ENCODE measurements around the gene PSMG2. TPM values are rescaled to one million over a fixed set of nuclear protein-coding genes. Genes with fewer than 3 reads are reported as not detected.

The PSMG2 gene
- total and polyA plus RNA-seq, 9 of the 15 experiments (the other 6 are each of a cell fraction or from before 2014, with no cell fraction given): 59.9 to 271 (median 111) TPM

- Histone ChIP-seq H4K20me1 (replicated peaks; ENCODE audit: control insufficient read depth, insufficient read depth, low read length) (no peaks in the 10 kb centered on the region), H3K4me2 (ENCODE audit: insufficient read depth, low read length) (no peak overlapping the region), H3K9me3 (replicated peaks; ENCODE audit: control insufficient read depth, insufficient read depth, low read depth, low read length) (peaks cover 3% of the 10 kb centered on the region), H3K9me1 (ENCODE audit: control insufficient read depth, insufficient read depth, low read length) (no peaks in the 10 kb centered on the region), H2AFZ (ENCODE audit: low read depth, low read length) (no peak overlapping the region; the same call in 1 of the 2 replicates), H3K4me1 (replicated peaks in 1 of 2; ENCODE audit: control insufficient read depth in 2 of 2, insufficient read depth in 2 of 2, low read length in 2 of 2) (peaks cover 0 to 7% of the 10 kb centered on the region in 2 experiments; a peak in 2 of 5 replicates), H3K27me3 (ENCODE audit: control insufficient read depth in 2 of 2, insufficient read depth in 2 of 2, low read length in 2 of 2) (no peaks in the 10 kb centered on the region), H3K27ac (ENCODE audit: extremely low read depth, low read depth, low read length) (no peak overlapping the region), H3K4me3 (no peak overlapping the region), H3K36me3 (ENCODE audit: control insufficient read depth, insufficient read depth, low read length) (no peaks in the 10 kb centered on the region), H3K79me2 (ENCODE audit: control insufficient read depth, insufficient read depth, low read length) (no peaks in the 10 kb centered on the region), H3K9ac (ENCODE audit: insufficient read depth in 1 of 2, low read depth in 2 of 2, low read length in 2 of 2) (no peak overlapping the region)
- 59% methylated on average over 5 of the region's 5 CpGs for WGBS (ENCODE audit: insufficient coverage, low coverage, missing lambda C conversion rate)
- ATAC-seq: no peak
- POLR2A ChIA-PET: interaction anchor here (0.6 kb wide), 1 partner anchor 218 kb away, joined by 4 read pairs; the partner anchor contains the start of gene CEP192
- CTCF ChIA-PET (ENCODE audit: low intra/inter-chr PET ratio): no interaction called here
- no peak for DNase-seq (ENCODE audit: extremely low read depth in 1 of 4, low spot score in 3 of 4)
- in situ Hi-C loops (cut with MboI) (no loop called here), intact Hi-C loops (cut with micrococcal nuclease) (no loop called here)
- no TSS peak for BruUV-seq (replicated peaks)
- FAIRE-seq: peak; percentile 49
- TF ChIP-seq MYBL2 (IDR thresholded peaks at IDR 0.05; ENCODE audit: low read depth) (no peak), MYBL2 (CRISPR knock-in tag; IDR thresholded peaks at IDR 0.05; ENCODE audit: borderline replicate concordance) (no peak), ID3 (CRISPR knock-in tag; IDR thresholded peaks at IDR 0.05) (no peak), ID3 (tag; IDR thresholded peaks at IDR 0.05) (no peak), CC2D1A (IDR thresholded peaks at IDR 0.05) (no peak), ZNF507 (tag; conservative IDR thresholded peaks at IDR 0.05) (no peak), ZNF24 (IDR thresholded peaks at IDR 0.05) (no peak), ZFP30 (CRISPR knock-in tag; IDR thresholded peaks at IDR 0.05; ENCODE audit: borderline replicate concordance) (no peak), ZNF584 (CRISPR knock-in tag; IDR thresholded peaks at IDR 0.05; ENCODE audit: low read depth) (no peak), RFX7 (CRISPR knock-in tag; IDR thresholded peaks at IDR 0.05) (no peak), ZNF445 (CRISPR knock-in tag; IDR thresholded peaks at IDR 0.05; ENCODE audit: low read depth) (no peak), SIN3B (IDR thresholded peaks at IDR 0.05; ENCODE audit: low read depth) (no peak), ETV5 (CRISPR knock-in tag; IDR thresholded peaks at IDR 0.05; ENCODE audit: low read depth) (no peak), ZSCAN29 (IDR thresholded peaks at IDR 0.05) (no peak), NEUROD1 (IDR thresholded peaks at IDR 0.05; ENCODE audit: borderline replicate concordance, low read depth, low read length, partially characterized antibody) (no peak), ZNF785 (CRISPR knock-in tag; IDR thresholded peaks at IDR 0.05) (no peak), ETS2 (tag; IDR thresholded peaks at IDR 0.05; ENCODE audit: borderline replicate concordance, poor library complexity, severe bottlenecking) (no peak), HSF4 (CRISPR knock-in tag; IDR thresholded peaks at IDR 0.05; ENCODE audit: borderline replicate concordance) (no peak)
- TF ChIP-seq, protein P1, sequence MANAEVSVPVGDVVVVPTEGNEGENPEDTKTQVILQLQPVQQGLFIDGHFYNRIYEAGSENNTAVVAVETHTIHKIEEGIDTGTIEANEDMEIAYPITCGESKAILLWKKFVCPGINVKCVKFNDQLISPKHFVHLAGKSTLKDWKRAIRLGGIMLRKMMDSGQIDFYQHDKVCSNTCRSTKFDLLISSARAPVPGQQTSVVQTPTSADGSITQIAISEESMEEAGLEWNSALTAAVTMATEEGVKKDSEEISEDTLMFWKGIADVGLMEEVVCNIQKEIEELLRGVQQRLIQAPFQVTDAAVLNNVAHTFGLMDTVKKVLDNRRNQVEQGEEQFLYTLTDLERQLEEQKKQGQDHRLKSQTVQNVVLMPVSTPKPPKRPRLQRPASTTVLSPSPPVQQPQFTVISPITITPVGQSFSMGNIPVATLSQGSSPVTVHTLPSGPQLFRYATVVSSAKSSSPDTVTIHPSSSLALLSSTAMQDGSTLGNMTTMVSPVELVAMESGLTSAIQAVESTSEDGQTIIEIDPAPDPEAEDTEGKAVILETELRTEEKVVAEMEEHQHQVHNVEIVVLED (CRISPR knock-in tag; IDR thresholded peaks at IDR 0.05): no peak
Measured at GRCh38 chr18:12773369-12773768, 70.5 kb downstream of the PSMG2 start.

Measured in K562 (cell line).